ENCODE data around the gene MGST2.
A peak's percentile ranks its signal among the peaks of the same experiment; 100 is the strongest.
"Not testable (repeated sequence)": the region's sequence is repeated elsewhere in the genome, so short reads cannot be mapped to it uniquely, and the experiment has no call there.

Gene MGST2

GRCh38 chr4:139638306-139638705 is 27.3 kb upstream of the MGST2 start:
- H2BK12ac ChIP-seq (ENCODE audit: low read length); H4K8ac ChIP-seq (ENCODE audit: low read depth, low read length); H3K4me3 ChIP-seq (ENCODE audit: low read depth, low read length); H3K4ac ChIP-seq (ENCODE audit: low read depth, low read length); H2BK5ac ChIP-seq (ENCODE audit: low read depth, low read length, poor library complexity); H3K4me2 ChIP-seq (ENCODE audit: low read length); H2AFZ ChIP-seq (ENCODE audit: insufficient read depth, low read length, poor library complexity); H2BK120ac ChIP-seq (ENCODE audit: insufficient read depth, low read length, poor library complexity); H3K36me3 ChIP-seq (ENCODE audit: control insufficient read depth in 1 of 2, insufficient read depth in 2 of 2, low read length in 2 of 2); H3K14ac ChIP-seq (ENCODE audit: low read length); H3K18ac ChIP-seq (ENCODE audit: low read length); H3K9ac ChIP-seq (ENCODE audit: low read length); H4K91ac ChIP-seq (ENCODE audit: low read depth, low read length); H4K12ac ChIP-seq (ENCODE audit: low read depth, low read length); H3K9me3 ChIP-seq (ENCODE audit: insufficient read depth, low read depth, low read length); H2AK5ac ChIP-seq (ENCODE audit: low read length); H3K79me1 ChIP-seq (ENCODE audit: low read length); DNase-seq; H3K23ac ChIP-seq (ENCODE audit: low read length); H3K27me3 ChIP-seq (ENCODE audit: insufficient read depth, low read length); H3K27ac ChIP-seq (ENCODE audit: low read depth, low read length); H3K79me2 ChIP-seq (ENCODE audit: control insufficient read depth, insufficient read depth, low read length, poor library complexity): not testable (repeated sequence)
- WGBS (ENCODE audit: extremely low coverage, insufficient coverage, insufficient read length): no CpG with 5 or more reads among the region's 3 CpGs
- peaks cover 17 to 19% of the 10 kb centered on the region in 2 experiments for H3K4me1 ChIP-seq (ENCODE audit: control insufficient read depth in 1 of 2, insufficient read depth in 2 of 2, low read length in 2 of 2)

- Histone ChIP-seq H2AK5ac (ENCODE audit: low read length) (no peak overlapping the region), H3K79me2 (ENCODE audit: control insufficient read depth, insufficient read depth, low read length, poor library complexity) (no peaks in the 10 kb centered on the region), H3K27ac (ENCODE audit: low read depth, low read length) (no peak overlapping the region), H3K4me1 (ENCODE audit: control insufficient read depth in 1 of 2, insufficient read depth in 2 of 2, low read length in 2 of 2) (peaks cover 14 to 19% of the 10 kb centered on the region in 2 experiments), H4K8ac (ENCODE audit: low read depth, low read length) (no peak overlapping the region), H3K4ac (ENCODE audit: low read depth, low read length) (no peak overlapping the region), H3K9ac (ENCODE audit: low read length) (no peak overlapping the region), H2BK5ac (ENCODE audit: low read depth, low read length, poor library complexity) (no peak overlapping the region), H2AFZ (ENCODE audit: insufficient read depth, low read length, poor library complexity) (no peak overlapping the region), H4K91ac (ENCODE audit: low read depth, low read length) (no peak overlapping the region), H3K27me3 (ENCODE audit: insufficient read depth, low read length) (no peaks in the 10 kb centered on the region), H3K9me3 (ENCODE audit: insufficient read depth, low read depth, low read length) (peaks cover 6% of the 10 kb centered on the region), H3K36me3 (ENCODE audit: control insufficient read depth in 1 of 2, insufficient read depth in 2 of 2, low read length in 2 of 2) (peaks cover 0 to 2% of the 10 kb centered on the region in 2 experiments), H4K12ac (ENCODE audit: low read depth, low read length) (no peak overlapping the region), H2BK12ac (ENCODE audit: low read length) (no peak overlapping the region), H3K23ac (ENCODE audit: low read length) (no peak overlapping the region), H3K18ac (ENCODE audit: low read length) (no peak overlapping the region), H3K4me2 (ENCODE audit: low read length) (no peak overlapping the region), H3K14ac (ENCODE audit: low read length) (no peak overlapping the region), H2BK120ac (ENCODE audit: insufficient read depth, low read length, poor library complexity) (no peak overlapping the region), H3K79me1 (ENCODE audit: low read length) (peaks cover 6% of the 10 kb centered on the region), H3K4me3 (ENCODE audit: low read depth, low read length) (no peak overlapping the region)
- no peak for DNase-seq
- no CpG with 5 or more reads among the region's 5 CpGs for WGBS (ENCODE audit: extremely low coverage, insufficient coverage, insufficient read length)
Observed at GRCh38 chr4:139639654-139640053, 26.0 kb upstream of the MGST2 start.

- H4K8ac ChIP-seq (ENCODE audit: low read depth, low read length): no peak overlapping the region
- peaks cover 14 to 19% of the 10 kb centered on the region in 2 experiments for H3K4me1 ChIP-seq (ENCODE audit: control insufficient read depth in 1 of 2, insufficient read depth in 2 of 2, low read length in 2 of 2)
- no peak overlapping the region for H2BK5ac ChIP-seq (ENCODE audit: low read depth, low read length, poor library complexity)
- H2AFZ ChIP-seq (ENCODE audit: insufficient read depth, low read length, poor library complexity): no peak overlapping the region
- H3K79me1 ChIP-seq (ENCODE audit: low read length): peaks cover 6% of the 10 kb centered on the region
- no CpG with 5 or more reads among the region's 2 CpGs for WGBS (ENCODE audit: extremely low coverage, insufficient coverage, insufficient read length)
- H4K91ac ChIP-seq (ENCODE audit: low read depth, low read length): peak overlapping the region; percentile 17
- H3K27ac ChIP-seq (ENCODE audit: low read depth, low read length): peak overlapping the region; percentile 39
- H2BK120ac ChIP-seq (ENCODE audit: insufficient read depth, low read length, poor library complexity): no peak overlapping the region
- H2BK12ac ChIP-seq (ENCODE audit: low read length): no peak overlapping the region
- no peak overlapping the region for H3K4ac ChIP-seq (ENCODE audit: low read depth, low read length)
- H3K27me3 ChIP-seq (ENCODE audit: insufficient read depth, low read length): no peaks in the 10 kb centered on the region
- no peak overlapping the region for H3K18ac ChIP-seq (ENCODE audit: low read length)
- no peak for DNase-seq
- H3K9ac ChIP-seq (ENCODE audit: low read length): no peak overlapping the region
- no peak overlapping the region for H2AK5ac ChIP-seq (ENCODE audit: low read length)
- H4K12ac ChIP-seq (ENCODE audit: low read depth, low read length): no peak overlapping the region
- peaks cover 6% of the 10 kb centered on the region for H3K9me3 ChIP-seq (ENCODE audit: insufficient read depth, low read depth, low read length)
- no peak overlapping the region for H3K4me3 ChIP-seq (ENCODE audit: low read depth, low read length)
- H3K4me2 ChIP-seq (ENCODE audit: low read length): no peak overlapping the region
- peaks cover 0 to 2% of the 10 kb centered on the region in 2 experiments for H3K36me3 ChIP-seq (ENCODE audit: control insufficient read depth in 1 of 2, insufficient read depth in 2 of 2, low read length in 2 of 2)
- H3K79me2 ChIP-seq (ENCODE audit: control insufficient read depth, insufficient read depth, low read length, poor library complexity): no peaks in the 10 kb centered on the region
- H3K14ac ChIP-seq (ENCODE audit: low read length): no peak overlapping the region
- no peak overlapping the region for H3K23ac ChIP-seq (ENCODE audit: low read length)
Observed at GRCh38 chr4:139641218-139641617, 24.4 kb upstream of the MGST2 start.

- H3K18ac ChIP-seq (ENCODE audit: low read length): no peak overlapping the region
- H2AFZ ChIP-seq (ENCODE audit: insufficient read depth, low read length, poor library complexity): no peak overlapping the region
- DNase-seq: peak in 1 of 2 donors; percentile 58
- no peak overlapping the region for H3K4ac ChIP-seq (ENCODE audit: low read depth, low read length)
- no CpG with 5 or more reads among the region's 2 CpGs for WGBS (ENCODE audit: extremely low coverage, insufficient coverage, insufficient read length)
- H2BK120ac ChIP-seq (ENCODE audit: insufficient read depth, low read length, poor library complexity): no peak overlapping the region
- H3K79me1 ChIP-seq (ENCODE audit: low read length): peaks cover 6% of the 10 kb centered on the region
- H4K91ac ChIP-seq (ENCODE audit: low read depth, low read length): no peak overlapping the region
- H4K12ac ChIP-seq (ENCODE audit: low read depth, low read length): no peak overlapping the region
- H2BK5ac ChIP-seq (ENCODE audit: low read depth, low read length, poor library complexity): no peak overlapping the region
- no peak overlapping the region for H2AK5ac ChIP-seq (ENCODE audit: low read length)
- no peak overlapping the region for H3K23ac ChIP-seq (ENCODE audit: low read length)
- H3K79me2 ChIP-seq (ENCODE audit: control insufficient read depth, insufficient read depth, low read length, poor library complexity): no peaks in the 10 kb centered on the region
- peaks cover 0 to 2% of the 10 kb centered on the region in 2 experiments for H3K36me3 ChIP-seq (ENCODE audit: control insufficient read depth in 1 of 2, insufficient read depth in 2 of 2, low read length in 2 of 2)
- H3K4me3 ChIP-seq (ENCODE audit: low read depth, low read length): no peak overlapping the region
- no peak overlapping the region for H3K9ac ChIP-seq (ENCODE audit: low read length)
- no peak overlapping the region for H2BK12ac ChIP-seq (ENCODE audit: low read length)
- H3K27ac ChIP-seq (ENCODE audit: low read depth, low read length): no peak overlapping the region
- peaks cover 6% of the 10 kb centered on the region for H3K9me3 ChIP-seq (ENCODE audit: insufficient read depth, low read depth, low read length)
- H3K4me2 ChIP-seq (ENCODE audit: low read length): no peak overlapping the region
- H4K8ac ChIP-seq (ENCODE audit: low read depth, low read length): no peak overlapping the region
- no peaks in the 10 kb centered on the region for H3K27me3 ChIP-seq (ENCODE audit: insufficient read depth, low read length)
- H3K14ac ChIP-seq (ENCODE audit: low read length): no peak overlapping the region
- H3K4me1 ChIP-seq (ENCODE audit: control insufficient read depth in 1 of 2, insufficient read depth in 2 of 2, low read length in 2 of 2): peaks cover 14 to 19% of the 10 kb centered on the region in 2 experiments
Observed at GRCh38 chr4:139642364-139642763, 23.3 kb upstream of the MGST2 start.
